Activated CD8-positive, alpha-beta memory T cell treated with anti-CD3 and anti-CD28 coated beads for 48 hours (primary cell): Measurements from ENCODE around the gene ZNF142.

Experiments
- DNase-seq, 3 experiments: peaks; one replicate each; pipeline ENCODE4 v3.0.0-alpha.2; 2020; ENCODE audit warnings: low read depth in 2 of 3, low spot score in 2 of 3

The ZNF142 gene

GRCh38 chr2:218655751-218656150 lies 3.7 kb downstream of the ZNF142 start:
- DNase-seq: no peak

GRCh38 chr2:218648787-218649100 lies 10.7 kb downstream of the ZNF142 start:
- DNase-seq: no peak

- no peak for DNase-seq
Measured at GRCh38 chr2:218648088-218648786, 11.2 kb downstream of the ZNF142 start.

- DNase-seq: no peak
Measured at GRCh38 chr2:218645126-218645525, 14.3 kb downstream of the ZNF142 start.

- no peak for DNase-seq
Measured at GRCh38 chr2:218644721-218645120, 14.7 kb downstream of the ZNF142 start.

- no peak for DNase-seq
Measured at GRCh38 chr2:218643751-218644310, 15.6 kb downstream of the ZNF142 start.

GRCh38 chr2:218642786-218643185 lies 16.6 kb downstream of the ZNF142 start:
- no peak for DNase-seq

GRCh38 chr2:218642121-218642656 lies 17.2 kb downstream of the ZNF142 start:
- no peak for DNase-seq

GRCh38 chr2:218638372-218638771 lies 21.1 kb downstream of the ZNF142 start:
- DNase-seq: no peak

GRCh38 chr2:218635719-218636118 lies 23.7 kb downstream of the ZNF142 start:
- no peak for DNase-seq

- no peak for DNase-seq
Measured at GRCh38 chr2:218631837-218632236, 27.6 kb downstream of the ZNF142 start.

- DNase-seq: no peak
Measured at GRCh38 chr2:218627939-218628338, 31.5 kb downstream of the ZNF142 start.

- DNase-seq: no peak
Measured at GRCh38 chr2:218626369-218626768, 33.1 kb downstream of the ZNF142 start.

- no peak for DNase-seq
Measured at GRCh38 chr2:218623366-218623705, 36.1 kb downstream of the ZNF142 start.

GRCh38 chr2:218622606-218623365 lies 36.6 kb downstream of the ZNF142 start:
- no peak for DNase-seq

- DNase-seq: no peak
Measured at GRCh38 chr2:218621007-218621406, 38.4 kb downstream of the ZNF142 start.

- no peak for DNase-seq
Measured at GRCh38 chr2:218618102-218618860, 41.1 kb downstream of the ZNF142 start.

- no peak for DNase-seq
Measured at GRCh38 chr2:218615868-218616315, 43.5 kb downstream of the ZNF142 start.

GRCh38 chr2:218607436-218608115 lies 51.8 kb downstream of the ZNF142 start, which contains the start of gene PLCD4:
PLCD4 (plus strand) TSS chr2:218607899; CDS start chr2:218615740, 7,841 bp downstream.
- no peak for DNase-seq

- DNase-seq: no peak
Measured at GRCh38 chr2:218605432-218605831, 54.0 kb downstream of the ZNF142 start.
